Measurements from ENCODE around the gene SLC38A10. TPM values are rescaled to one million over a fixed set of nuclear protein-coding genes. Genes with fewer than 3 reads are reported as not detected.

Gene SLC38A10
- total RNA-seq, 1 experiment from 2014 or later, result 43.8 TPM

- Histone ChIP-seq H4K91ac (ENCODE audit: insufficient read length, low read depth, low read length) (no peak overlapping the region), H2BK12ac (ENCODE audit: insufficient read length, low read depth, low read length) (no peak overlapping the region), H2AFZ (ENCODE audit: low read length) (no peak overlapping the region), H4K20me1 (ENCODE audit: control insufficient read depth, insufficient read depth, insufficient read length) (no peaks in the 10 kb centered on the region), H2BK120ac (ENCODE audit: low read depth, low read length, poor library complexity, severe bottlenecking) (no peak overlapping the region), H3T11ph (ENCODE audit: low read length) (no peak overlapping the region), H2BK15ac (ENCODE audit: low read depth, low read length) (no peak overlapping the region), H4K5ac (ENCODE audit: insufficient read length, low read depth, low read length) (no peak overlapping the region), H3K18ac (ENCODE audit: insufficient read length, low read depth, low read length) (no peak overlapping the region), H2BK20ac (ENCODE audit: low read depth, low read length, poor library complexity, severe bottlenecking) (no peak overlapping the region), H3K4me1 (ENCODE audit: insufficient read depth, low read length) (no peaks in the 10 kb centered on the region; the same call in 1 of the 2 replicates), H3K4ac (ENCODE audit: low read depth, low read length) (no peak overlapping the region), H3K4me2 (ENCODE audit: insufficient read depth, insufficient read length, low read length) (peak overlapping the region; percentile 34), H3K23ac (ENCODE audit: insufficient read length, low read depth, low read length) (no peak overlapping the region), H2BK5ac (ENCODE audit: insufficient read length, low read length) (no peak overlapping the region), H2AK5ac (ENCODE audit: insufficient read length, low read length) (no peak overlapping the region), H3K27ac (ENCODE audit: insufficient read length, low read depth, low read length) (no peak overlapping the region), H3K9me3 (ENCODE audit: control insufficient read depth, low read depth, low read length) (no peaks in the 10 kb centered on the region), H3K27me3 (ENCODE audit: insufficient read depth, low read length) (peaks cover 40% of the 10 kb centered on the region), H3K9ac (ENCODE audit: extremely low read depth, insufficient read length, low read length) (no peak overlapping the region), H3K23me2 (ENCODE audit: insufficient read length, low read depth, low read length, poor library complexity, severe bottlenecking) (peaks cover 24% of the 10 kb centered on the region), H3K14ac (ENCODE audit: insufficient read depth, low read length) (peak overlapping the region; percentile 14; the same call in 1 of the 2 replicates), H3K79me1 (ENCODE audit: insufficient read depth, low read depth, low read length, poor library complexity, severe bottlenecking) (no peaks in the 10 kb centered on the region), H3K79me2 (ENCODE audit: insufficient read depth, low read length) (no peaks in the 10 kb centered on the region), H4K8ac (replicated peaks; ENCODE audit: insufficient read length, low read depth, low read length) (no peak overlapping the region), H3K56ac (ENCODE audit: insufficient read length, low read depth, low read length) (no peak overlapping the region)
- peak overlapping the region in 1 of 3 experiments; percentile 23; a peak in 2 of 7 replicates for H3K27ac Mint-ChIP-seq
- no peaks in the 10 kb centered on the region for H3K9me3 Mint-ChIP-seq
- DNase-seq, result peak; percentile 70
- peaks cover 28 to 49% of the 10 kb centered on the region in 2 experiments for H3K4me1 Mint-ChIP-seq
- peaks cover 75% of the 10 kb centered on the region for H3K27me3 Mint-ChIP-seq (ENCODE audit: low read depth)
- peak overlapping the region; percentile 78 to 86 for H3K4me3 Mint-ChIP-seq
- WGBS (ENCODE audit: extremely low coverage, insufficient read length, low lambda C conversion rate), result no CpG with 5 or more reads among the region's 55 CpGs
- TF ChIP-seq CTCF (conservative IDR thresholded peaks at IDR 0.05), result no peak
- H3K36me3 Mint-ChIP-seq (ENCODE audit: insufficient read depth in 1 of 3, low read depth in 3 of 3), result no peaks in the 10 kb centered on the region
These were observed 47.4 kb upstream of the SLC38A10 start for GRCh38 chr17:81342269-81343070.

Measured in H9 (cell line).